H9 (cell line): Measurements from ENCODE around the gene FMNL3. TPM values are rescaled to one million over a fixed set of nuclear protein-coding genes. Genes with fewer than 3 reads are reported as not detected.

Experiments used
- DNase-seq: peaks from one replicate; pipeline ENCODE4 v3.0.0-alpha.2; 2017
- H2AFZ ChIP-seq: one replicate; pipeline ENCODE4 v1.6.1; 2013; ENCODE audit warnings: mild to moderate bottlenecking, low read length, control low read depth, moderate library complexity
- H2AK5ac ChIP-seq: 2 replicates; pipeline ENCODE4 v1.6.1; 2013; ENCODE audit warnings: low read length, control low read depth, mixed read lengths; ENCODE audit not compliant: insufficient read length
- H2BK120ac ChIP-seq: one replicate; pipeline ENCODE4 v1.6.1; 2013; ENCODE audit warnings: low read depth, mild to moderate bottlenecking, low read length, control low read depth, inconsistent platforms; ENCODE audit not compliant: poor library complexity, severe bottlenecking
- H2BK12ac ChIP-seq: 2 replicates; pipeline ENCODE4 v1.6.1; 2013; ENCODE audit warnings: low read length, control low read depth, mixed read lengths, low read depth; ENCODE audit not compliant: insufficient read length
- H2BK15ac ChIP-seq: 2 replicates; pipeline ENCODE4 v1.6.1; 2013; ENCODE audit warnings: low read depth, low read length, control low read depth
- H2BK20ac ChIP-seq: one replicate; pipeline ENCODE4 v1.6.1; 2013; ENCODE audit warnings: low read depth, mild to moderate bottlenecking, low read length, control low read depth, inconsistent platforms; ENCODE audit not compliant: poor library complexity, severe bottlenecking
- H2BK5ac ChIP-seq: 2 replicates; pipeline ENCODE4 v1.6.1; 2013; ENCODE audit warnings: low read length, control low read depth, mixed read lengths; ENCODE audit not compliant: insufficient read length
- H3K14ac ChIP-seq: 2 replicates; pipeline ENCODE4 v1.6.1; 2013; ENCODE audit warnings: low read length, control low read depth; ENCODE audit not compliant: insufficient read depth
- H3K18ac ChIP-seq: 2 replicates; pipeline ENCODE4 v1.6.1; 2013; ENCODE audit warnings: low read depth, mild to moderate bottlenecking, mixed read lengths, low read length, control low read depth; ENCODE audit not compliant: insufficient read length
- H3K23ac ChIP-seq: 2 replicates; pipeline ENCODE4 v1.6.1; 2013; ENCODE audit warnings: low read length, control low read depth, mixed read lengths, low read depth; ENCODE audit not compliant: insufficient read length
- H3K23me2 ChIP-seq: 2 replicates; pipeline ENCODE4 v1.6.1; 2013; ENCODE audit warnings: low read depth, mild to moderate bottlenecking, mixed read lengths, low read length, control low read depth; ENCODE audit not compliant: insufficient read length, poor library complexity, severe bottlenecking
- H3K27ac ChIP-seq: 2 replicates; pipeline ENCODE4 v1.5.1; 2013; ENCODE audit warnings: low read length, control low read depth, mixed read lengths, low read depth; ENCODE audit not compliant: insufficient read length
- H3K27me3 ChIP-seq: 2 replicates; pipeline ENCODE4 v1.6.1; 2013; ENCODE audit warnings: low read length, control low read depth, inconsistent platforms; ENCODE audit not compliant: insufficient read depth
- H3K4ac ChIP-seq: 2 replicates; pipeline ENCODE4 v1.6.1; 2013; ENCODE audit warnings: low read depth, mild to moderate bottlenecking, control low read depth, inconsistent platforms, low read length, moderate library complexity
- H3K4me1 ChIP-seq: 2 replicates; pipeline ENCODE4 v1.6.1; 2013; ENCODE audit warnings: low read length, control low read depth, inconsistent platforms; ENCODE audit not compliant: insufficient read depth
- H3K4me2 ChIP-seq: 2 replicates; pipeline ENCODE4 v1.6.1; 2013; ENCODE audit warnings: low read length, control low read depth, mixed read lengths; ENCODE audit not compliant: insufficient read length, insufficient read depth
- H3K56ac ChIP-seq: 2 replicates; pipeline ENCODE4 v1.6.1; 2013; ENCODE audit warnings: low read depth, mild to moderate bottlenecking, mixed read lengths, low read length, control low read depth; ENCODE audit not compliant: insufficient read length
- H3K79me1 ChIP-seq: 2 replicates; pipeline ENCODE4 v1.6.1; 2013; ENCODE audit warnings: low read depth, mild to moderate bottlenecking, moderate library complexity, low read length, control low read depth, inconsistent platforms; ENCODE audit not compliant: insufficient read depth, poor library complexity, severe bottlenecking
- H3K79me2 ChIP-seq: 2 replicates; pipeline ENCODE4 v1.6.1; 2013; ENCODE audit warnings: low read length, control low read depth, inconsistent platforms; ENCODE audit not compliant: insufficient read depth
- H3K9ac ChIP-seq: 2 replicates; pipeline ENCODE4 v1.6.1; 2013; ENCODE audit warnings: low read length, control low read depth, mixed read lengths; ENCODE audit not compliant: insufficient read length; ENCODE audit errors: extremely low read depth
- H3K9me3 ChIP-seq: one replicate; pipeline ENCODE4 v1.6.1; 2013; ENCODE audit warnings: low read depth, low read length, inconsistent platforms; ENCODE audit not compliant: control insufficient read depth
- H3T11ph ChIP-seq: one replicate; pipeline ENCODE4 v1.6.1; 2013; ENCODE audit warnings: mild to moderate bottlenecking, low read length, control low read depth, inconsistent platforms
- H4K20me1 ChIP-seq: one replicate; pipeline ENCODE4 v1.6.1; 2013; ENCODE audit not compliant: control insufficient read depth, insufficient read length, insufficient read depth
- H4K5ac ChIP-seq: 2 replicates; pipeline ENCODE4 v1.6.1; 2013; ENCODE audit warnings: low read depth, mild to moderate bottlenecking, mixed read lengths, low read length, control low read depth; ENCODE audit not compliant: insufficient read length
- H4K8ac ChIP-seq: replicated peaks from 2 replicates; pipeline ENCODE4 v1.6.1; 2013; ENCODE audit warnings: low read length, control low read depth, mixed read lengths, low read depth; ENCODE audit not compliant: insufficient read length
- H4K91ac ChIP-seq: 2 replicates; pipeline ENCODE4 v1.6.1; 2013; ENCODE audit warnings: low read depth, mild to moderate bottlenecking, moderate library complexity, mixed read lengths, low read length, control low read depth; ENCODE audit not compliant: insufficient read length
- H3K27ac Mint-ChIP-seq, 3 experiments: 2 replicates in 2 of 3; 3 replicates in 1 of 3; pipeline ENCODE4 v1.8.0; 2020 to 2021; ENCODE audit warnings: mixed read lengths in 3 of 3, mild to moderate bottlenecking in 1 of 3, moderate library complexity in 1 of 3
- H3K27me3 Mint-ChIP-seq: 2 replicates; pipeline ENCODE4 v1.8.0; 2021; ENCODE audit warnings: low read depth, mild to moderate bottlenecking, moderate library complexity, mixed read lengths
- H3K36me3 Mint-ChIP-seq, 3 experiments: 2 replicates in 2 of 3; 3 replicates in 1 of 3; pipeline ENCODE4 v1.8.0; 2020 to 2021; ENCODE audit warnings: low read depth in 3 of 3, mixed read lengths in 3 of 3; ENCODE audit not compliant: insufficient read depth in 1 of 3
- H3K4me1 Mint-ChIP-seq, 2 experiments: 2 replicates each; pipeline ENCODE4 v1.8.0; 2020; ENCODE audit warnings: mixed read lengths in 2 of 2
- H3K4me3 Mint-ChIP-seq, 2 experiments: 2 replicates in 1 of 2; 3 replicates in 1 of 2; pipeline ENCODE4 v1.8.0; 2020 to 2021; ENCODE audit warnings: mild to moderate bottlenecking in 2 of 2, mixed read lengths in 2 of 2, moderate library complexity in 1 of 2
- H3K9me3 Mint-ChIP-seq, 2 experiments: 2 replicates in 1 of 2; 3 replicates in 1 of 2; pipeline ENCODE4 v1.8.0; 2020; ENCODE audit warnings: mild to moderate bottlenecking in 2 of 2, mixed read lengths in 2 of 2, moderate library complexity in 1 of 2
- CTCF ChIP-seq: fragments of 200-600 bp; sonication (generic); conservative IDR thresholded peaks from 3 replicates; pipeline ENCODE4 v1.8.0; 2021; ENCODE audit warnings: antibody characterized with exemption, mild to moderate bottlenecking
- WGBS: extraction: QIAGEN DNeasy Blood & Tissue Kit; methylation state at CpG from one replicate; pipeline ENCODE4 v1.1.7; 2013; ENCODE audit warnings: missing lambda C conversion rate, low lambda C conversion rate, mixed read lengths; ENCODE audit not compliant: insufficient read length; ENCODE audit errors: extremely low coverage; 5-methylcytosine and 5-hydroxymethylcytosine counted together
- total RNA-seq: library from RNA; stranded (reverse); gene quantifications from 2 replicates; pipeline ENCODE4 v1.2.1, GENCODE V29; 2021

Gene FMNL3
- total RNA-seq, 1 experiment from 2014 or later: 22.8 TPM

GRCh38 chr12:49603721-49604120 lies 103.5 kb downstream of the FMNL3 start:
- no peak for DNase-seq
- WGBS: no CpG with 5 or more reads among the region's 1 CpG
- Histone ChIP-seq H3K23ac (no peak overlapping the region), H3K14ac (no peak overlapping the region), H3K4me2 (no peak overlapping the region), H3K56ac (no peak overlapping the region), H3T11ph (no peak overlapping the region), H3K79me2 (no peaks in the 10 kb centered on the region), H3K27me3 (no peaks in the 10 kb centered on the region), H4K91ac (no peak overlapping the region), H2AFZ (no peak overlapping the region), H3K4ac (no peak overlapping the region), H4K8ac (no peak overlapping the region), H3K9ac (no peak overlapping the region), H3K9me3 (no peaks in the 10 kb centered on the region), H3K27ac (no peak overlapping the region), H2BK120ac (no peak overlapping the region), H2BK15ac (no peak overlapping the region), H3K79me1 (no peaks in the 10 kb centered on the region), H3K23me2 (no peaks in the 10 kb centered on the region), H2BK12ac (no peak overlapping the region), H2BK5ac (no peak overlapping the region), H3K18ac (no peak overlapping the region), H2BK20ac (no peak overlapping the region), H2AK5ac (no peak overlapping the region), H4K5ac (no peak overlapping the region), H4K20me1 (no peaks in the 10 kb centered on the region), H3K4me1 (no peaks in the 10 kb centered on the region)
- H3K36me3 Mint-ChIP-seq: peaks cover 0 to 6% (median 4%) of the 10 kb centered on the region in 3 experiments; a peak in 4 of 7 replicates
- no peak for TF ChIP-seq CTCF
- H3K27ac Mint-ChIP-seq: no peak overlapping the region
- peaks cover 0 to 5% of the 10 kb centered on the region in 2 experiments; a peak in 2 of 4 replicates for H3K4me1 Mint-ChIP-seq
- H3K4me3 Mint-ChIP-seq: no peak overlapping the region
- no peaks in the 10 kb centered on the region for H3K9me3 Mint-ChIP-seq
- H3K27me3 Mint-ChIP-seq: peaks cover 5% of the 10 kb centered on the region
